Measurements from ENCODE around the gene HEPHL1.

- TF ChIP-seq CTCF (IDR thresholded peaks at IDR 0.05; ENCODE audit: insufficient read depth, low read depth, low read length): no peak
- TF ChIP-seq EZH2 (IDR thresholded peaks at IDR 0.05; ENCODE audit: insufficient read depth, low read length): no peak
These were observed 79.1 kb downstream of the HEPHL1 start for GRCh38 chr11:94100253-94100652.
